Measurements from ENCODE around the gene HSPA5.
"Not testable (repeated sequence)": the region's sequence is repeated elsewhere in the genome, so short reads cannot be mapped to it uniquely, and the experiment has no call there.

The HSPA5 gene

GRCh38 chr9:125241863-125242739, 958 bp upstream of the HSPA5 start:
- peak; percentile 24 for DNase-seq (ENCODE audit: low spot score)

GRCh38 chr9:125240649-125240999, 519 bp downstream of the HSPA5 start:
- no peak for DNase-seq (ENCODE audit: low spot score)

- no peak for DNase-seq (ENCODE audit: low spot score)
Measured at GRCh38 chr9:125239631-125240597, 1.2 kb downstream of the HSPA5 start.

- DNase-seq (ENCODE audit: low spot score): no peak
Measured at GRCh38 chr9:125238915-125239446, 2.2 kb downstream of the HSPA5 start.

GRCh38 chr9:125238127-125238914, 2.8 kb downstream of the HSPA5 start:
- DNase-seq (ENCODE audit: low spot score): no peak

GRCh38 chr9:125236520-125237159, 4.5 kb downstream of the HSPA5 start:
- not testable (repeated sequence) for DNase-seq (ENCODE audit: low spot score)

GRCh38 chr9:125235804-125236519, 5.2 kb downstream of the HSPA5 start:
- DNase-seq (ENCODE audit: low spot score): no peak

- not testable (repeated sequence) for DNase-seq (ENCODE audit: low spot score)
Measured at GRCh38 chr9:125234099-125234498, 7.0 kb downstream of the HSPA5 start.

- peak; percentile 72 for DNase-seq (ENCODE audit: low spot score)
Measured at GRCh38 chr9:125233678-125234077, 7.5 kb downstream of the HSPA5 start.

GRCh38 chr9:125227761-125228160, 13.4 kb downstream of the HSPA5 start:
- no peak for DNase-seq (ENCODE audit: low spot score)

- DNase-seq (ENCODE audit: low spot score): not testable (repeated sequence)
Measured at GRCh38 chr9:125224858-125225257, 16.3 kb downstream of the HSPA5 start.

- DNase-seq (ENCODE audit: low spot score): no peak
Measured at GRCh38 chr9:125218621-125219020, 22.5 kb downstream of the HSPA5 start.

GRCh38 chr9:125214186-125214585, 27.0 kb downstream of the HSPA5 start:
- DNase-seq (ENCODE audit: low spot score): no peak

- DNase-seq (ENCODE audit: low spot score): no peak
Measured at GRCh38 chr9:125204477-125204876, 36.7 kb downstream of the HSPA5 start.

- DNase-seq (ENCODE audit: low spot score): no peak
Measured at GRCh38 chr9:125202846-125203618, 38.1 kb downstream of the HSPA5 start.

GRCh38 chr9:125200216-125201047, 40.7 kb downstream of the HSPA5 start, which contains the start of gene RABEPK:
Gene RABEPK, plus strand, starts transcription at chr9:125200542. Its CDS starts 2,472 bp downstream, at chr9:125203014.
- DNase-seq (ENCODE audit: low spot score): peak; percentile 89

- DNase-seq (ENCODE audit: low spot score): not testable (repeated sequence)
Measured at GRCh38 chr9:125195591-125195990, 45.6 kb downstream of the HSPA5 start.

- DNase-seq (ENCODE audit: low spot score): not testable (repeated sequence)
Measured at GRCh38 chr9:125194466-125194865, 46.7 kb downstream of the HSPA5 start.

GRCh38 chr9:125190361-125190801, 50.8 kb downstream of the HSPA5 start:
- DNase-seq (ENCODE audit: low spot score): peak; percentile 24

All from kidney capillary endothelial cell (primary cell).